HG03045 (cell line): ENCODE measurements around the gene ANKRD44.

Source experiments
- ATAC-seq: cut with Tn5 transposase; IDR thresholded peaks from one replicate; pipeline ENCODE4 v1.9.1; 2021; ENCODE audit warnings: mild to moderate bottlenecking, moderate library complexity; ENCODE audit not compliant: unreplicated experiment

The ANKRD44 gene

GRCh38 chr2:197157879-197158537, 152.6 kb downstream of the ANKRD44 start:
- no peak for ATAC-seq

DNA sequence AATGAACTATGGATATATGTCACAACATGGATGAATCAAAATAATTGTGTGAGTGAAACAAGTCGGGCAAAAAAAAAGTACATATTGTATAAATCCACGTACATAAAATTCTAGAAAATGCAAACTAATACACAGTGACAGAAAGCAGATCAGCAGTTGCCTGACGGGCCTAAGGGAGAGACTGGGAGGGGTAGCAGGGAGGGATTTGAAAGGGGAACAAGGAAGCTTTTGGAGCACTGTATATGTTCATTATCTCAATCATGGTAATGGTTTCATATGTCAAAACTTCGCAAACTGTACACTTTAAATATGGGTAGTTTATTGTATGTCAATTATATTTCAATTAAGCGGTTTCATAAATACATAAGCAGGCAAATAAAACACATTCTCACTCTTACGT, 153.8 kb downstream of the ANKRD44 start:
- no peak for ATAC-seq

DNA sequence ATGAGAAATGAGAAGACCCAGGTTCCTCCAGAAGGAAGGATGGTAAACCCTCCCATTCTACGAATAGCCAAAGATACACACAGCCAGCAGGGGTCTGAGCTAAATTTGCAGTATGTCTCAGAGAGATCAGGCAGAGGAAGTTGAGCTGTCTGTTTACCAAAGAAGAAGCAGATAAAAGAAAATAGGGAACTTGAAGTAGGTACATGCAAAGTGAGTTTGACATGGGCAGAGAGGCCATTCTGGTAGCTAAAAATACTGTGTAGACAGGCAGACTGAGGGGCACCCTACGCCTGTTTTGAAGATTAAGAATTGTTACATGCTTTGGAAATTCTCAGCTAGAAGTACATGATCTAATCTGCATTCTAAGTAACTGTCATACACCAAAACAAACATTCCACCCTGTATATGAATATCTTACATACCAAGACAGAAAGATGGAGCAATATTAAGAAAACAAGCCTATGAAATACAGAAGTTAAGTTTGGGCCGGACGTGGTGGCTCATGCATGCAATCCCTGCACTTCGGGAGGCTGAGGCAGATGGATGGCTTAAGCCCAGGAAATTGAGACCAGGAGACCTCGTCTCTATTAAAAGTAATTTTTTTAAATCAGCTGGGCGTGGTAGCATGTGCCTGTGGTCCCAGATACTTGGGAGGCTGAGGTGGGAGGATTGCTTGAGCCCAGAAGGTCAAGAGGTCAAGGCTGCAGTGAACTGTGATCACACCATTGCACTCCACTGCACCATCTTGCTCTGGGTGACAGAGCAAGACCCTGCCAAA, 157.9 kb downstream of the ANKRD44 start:
- ATAC-seq, result peak; percentile 79

DNA sequence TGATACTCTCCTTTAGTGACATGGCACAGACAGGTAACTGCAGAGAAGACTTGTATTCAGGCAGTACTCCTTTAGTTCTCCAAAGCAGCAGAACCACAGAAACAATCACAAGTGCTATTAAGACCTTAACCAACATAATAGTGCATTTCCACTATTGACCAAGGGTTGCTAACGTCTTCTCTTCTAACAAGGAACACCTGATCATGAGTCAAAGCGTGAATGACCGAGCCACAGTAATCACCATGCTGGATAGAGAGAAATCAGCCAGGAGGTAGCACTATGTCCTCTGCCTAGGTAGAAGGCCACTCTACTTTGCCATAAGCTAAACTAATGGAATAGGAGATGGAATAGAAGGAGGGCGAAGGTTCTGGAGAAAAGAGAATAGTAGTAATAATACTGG, 161.0 kb downstream of the ANKRD44 start:
- no peak for ATAC-seq

DNA sequence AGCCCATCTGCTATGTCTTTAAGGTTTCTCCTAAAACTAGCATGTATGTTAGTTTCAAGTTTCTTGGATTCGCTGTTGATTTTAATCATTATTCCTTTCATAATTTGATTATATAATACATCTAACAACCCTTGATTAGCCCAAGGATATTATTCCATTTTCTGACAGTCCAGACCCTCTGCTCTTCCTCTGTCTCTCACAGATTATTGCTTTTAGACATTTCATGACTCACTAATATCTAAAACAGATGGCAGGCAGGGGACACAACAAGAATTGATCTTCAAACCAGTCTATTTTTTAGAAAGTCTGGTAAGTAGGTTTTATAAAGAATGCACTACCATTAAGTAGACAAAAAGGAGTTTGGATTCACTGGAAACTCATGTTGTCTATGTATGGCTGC, 162.2 kb downstream of the ANKRD44 start:
- no peak for ATAC-seq

- no peak for ATAC-seq
These were observed 162.6 kb downstream of the ANKRD44 start for GRCh38 chr2:197147942-197148341.

DNA sequence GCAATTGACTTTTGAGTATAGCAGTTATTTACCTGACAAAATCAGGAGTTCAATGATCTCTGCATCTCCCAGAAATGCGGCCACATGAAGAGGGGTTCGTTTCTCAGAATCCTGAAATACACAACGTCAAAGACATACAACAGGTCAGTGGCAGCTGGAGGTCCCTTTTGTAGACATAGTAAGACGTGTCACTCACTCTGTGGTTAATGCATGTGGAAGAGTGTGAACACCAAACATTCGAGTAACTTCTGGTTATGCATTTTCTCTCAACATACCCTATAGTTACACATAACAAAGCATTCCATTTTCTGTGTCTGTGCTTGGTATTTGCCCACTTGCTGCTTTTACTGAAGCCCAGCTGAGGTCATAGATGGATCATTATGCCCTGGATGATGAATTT, 163.6 kb downstream of the ANKRD44 start:
- no peak for ATAC-seq

DNA sequence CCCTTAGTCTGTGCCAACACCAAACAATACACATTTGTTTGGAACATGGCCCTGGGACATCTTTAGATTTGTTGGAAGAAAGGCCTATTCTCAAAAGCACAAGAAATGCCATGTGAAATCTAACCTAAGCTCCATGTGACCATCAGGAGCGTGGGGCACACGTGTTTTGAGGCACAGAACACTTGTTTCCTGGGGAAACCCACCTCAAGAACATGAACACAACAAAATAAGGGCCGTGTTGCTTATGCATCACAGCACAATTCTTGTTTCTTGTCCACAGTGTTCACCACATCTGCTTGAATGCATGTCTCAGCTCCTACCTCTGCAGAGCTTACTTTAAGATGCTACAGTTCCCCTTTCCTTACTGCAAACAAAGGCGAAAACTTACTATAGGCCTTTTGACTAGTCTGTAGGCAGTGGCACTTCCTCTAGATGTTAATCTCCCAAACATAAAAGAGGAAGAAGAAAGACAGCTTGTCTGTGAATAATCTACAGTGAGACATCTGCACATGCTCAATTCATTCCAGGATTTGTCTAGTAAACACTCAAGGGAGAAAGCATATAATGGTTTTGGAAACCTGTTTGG, 165.0 kb downstream of the ANKRD44 start:
- ATAC-seq, result peak; percentile 92

GRCh38 chr2:197144183-197144582, 166.4 kb downstream of the ANKRD44 start:
- no peak for ATAC-seq

GRCh38 chr2:197141702-197142473, 168.7 kb downstream of the ANKRD44 start:
- ATAC-seq, result no peak

GRCh38 chr2:197140045-197140444, 170.5 kb downstream of the ANKRD44 start:
- ATAC-seq, result no peak

- ATAC-seq, result no peak
These were observed 172.1 kb downstream of the ANKRD44 start for GRCh38 chr2:197138506-197138905.

- ATAC-seq, result no peak
These were observed 172.6 kb downstream of the ANKRD44 start for GRCh38 chr2:197137826-197138477.

DNA sequence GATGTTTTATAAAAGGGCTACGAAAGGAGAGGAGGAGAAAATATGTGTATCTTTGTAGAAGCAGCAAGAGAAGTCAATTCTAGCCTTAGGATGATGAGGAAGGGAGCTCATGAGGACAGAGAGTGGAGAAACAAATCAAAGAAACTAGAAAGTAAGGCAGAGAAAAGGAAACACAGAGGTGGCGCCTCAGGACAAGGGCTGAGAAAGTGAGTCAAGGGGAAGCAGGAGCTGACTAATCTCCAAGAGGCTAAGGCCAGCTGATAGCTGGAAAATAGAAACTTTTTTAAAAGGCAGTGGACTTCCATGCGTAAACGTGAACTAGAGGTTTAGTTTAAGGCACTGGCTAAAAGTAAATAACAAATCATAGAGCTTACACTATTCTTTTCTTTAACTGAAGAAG, 173.3 kb downstream of the ANKRD44 start:
- ATAC-seq, result no peak

GRCh38 chr2:197136452-197136851, 174.1 kb downstream of the ANKRD44 start:
- no peak for ATAC-seq

DNA sequence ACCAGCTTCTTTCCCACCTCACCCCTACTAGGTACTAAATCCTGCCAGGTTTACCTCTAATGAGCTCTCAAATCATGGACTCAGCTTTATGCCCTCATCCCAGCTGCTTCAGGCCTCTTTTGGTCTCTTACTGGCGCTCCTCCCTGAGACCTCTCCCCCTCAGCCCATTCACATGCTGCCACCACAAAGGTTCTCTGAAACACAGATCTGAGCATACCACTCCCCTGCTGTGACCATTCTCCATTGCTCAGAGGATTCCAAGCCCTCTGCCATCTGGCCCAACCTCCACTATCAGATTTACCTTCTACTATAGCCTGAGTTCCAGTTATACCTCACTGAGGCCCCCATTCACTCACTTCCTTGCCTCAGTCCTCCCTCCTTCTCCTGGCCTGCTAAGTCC, 174.8 kb downstream of the ANKRD44 start:
- no peak for ATAC-seq

GRCh38 chr2:197134206-197134605, 176.4 kb downstream of the ANKRD44 start:
- ATAC-seq, result no peak

- peak; percentile 70 for ATAC-seq
These were observed 179.1 kb downstream of the ANKRD44 start for GRCh38 chr2:197131558-197131855.

- peak; percentile 62 for ATAC-seq
These were observed 180.3 kb downstream of the ANKRD44 start for GRCh38 chr2:197130318-197130717.

GRCh38 chr2:197128897-197129296, 181.7 kb downstream of the ANKRD44 start:
- no peak for ATAC-seq

DNA sequence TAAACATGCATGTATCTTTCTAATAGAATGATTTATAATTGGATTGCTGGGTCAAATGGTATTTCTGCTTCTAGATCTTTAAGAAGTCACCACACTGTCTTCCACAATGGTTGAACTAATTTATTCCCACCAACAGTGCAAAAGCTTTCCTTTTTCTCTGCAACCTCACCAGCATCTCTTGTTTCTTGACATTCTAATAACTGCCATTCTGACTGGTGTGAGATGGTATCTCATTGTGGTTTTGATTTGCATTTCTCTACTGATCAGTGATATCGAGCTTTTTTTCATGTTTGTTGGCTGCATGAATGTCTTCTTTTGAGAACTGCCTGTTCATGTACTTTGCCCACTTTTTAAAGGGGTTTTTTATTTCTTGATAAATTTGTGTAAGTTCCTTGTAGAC, 182.5 kb downstream of the ANKRD44 start:
- ATAC-seq, result no peak
